Heart left ventricle (tissue), 13 donors: ENCODE measurements around the gene NXT2.

ENCODE experiments used
- POLR2A ChIP-seq, 2 donors: fragments of 450-650 bp; IDR thresholded peaks; one replicate each; pipeline ENCODE4 v1.6.1; 2017; ENCODE audit warnings: antibody characterized with exemption in 2 of 2, mild to moderate bottlenecking in 2 of 2, moderate library complexity in 2 of 2
- TF ChIP-seq, protein P1 (sequence below), 12 donors: fragments of 200-600 bp; sonication (generic) in 4 of 12; IDR thresholded peaks; one replicate each; pipeline versions ENCODE4 v1.5.0 to v1.8.0; 2018 to 2022; ENCODE audit warnings: antibody characterized with exemption in 12 of 12, mild to moderate bottlenecking in 5 of 12
- donor health status: ischemic (EF 13 %, LVEDD 7.1; RV severe dilation, severe dysfunction).
- donor health status: DM: no; HTN: yes; CAD: no.
- donor health status: DM: no; HTN: no; CAD: no.
- donor health status: ischemic (EF 25% LVEDD 6.9; RV normal size, moderate dysfunction).
- donor health status: ischemic (EF 25% LVEDD 5.7; RV mildly dilated, moderate dysfunction).
- donor health status: ischemic (EF 35%, LVEDD 5.7; RV mildly dilated, moderate dysfunction).
- donor health status: nonischemic (EF 11% LVEDD 7.7; RV severe dilation, severe dysfunction).
- donor health status: DM: yes; HTN: yes; CAD: no.
- donor health status: PGD.
- donor health status: ischemic (EF 29% LVEDD 5.4; RV normal size, mild dysfunction).
- donor health status: nonischemic (EF 23%, LVEDD 6.1; RV moderate dilation, normal function).

GRCh38 chrX:109508915-109509314 is 27.7 kb upstream of the NXT2 start:
- TF ChIP-seq, protein P1, sequence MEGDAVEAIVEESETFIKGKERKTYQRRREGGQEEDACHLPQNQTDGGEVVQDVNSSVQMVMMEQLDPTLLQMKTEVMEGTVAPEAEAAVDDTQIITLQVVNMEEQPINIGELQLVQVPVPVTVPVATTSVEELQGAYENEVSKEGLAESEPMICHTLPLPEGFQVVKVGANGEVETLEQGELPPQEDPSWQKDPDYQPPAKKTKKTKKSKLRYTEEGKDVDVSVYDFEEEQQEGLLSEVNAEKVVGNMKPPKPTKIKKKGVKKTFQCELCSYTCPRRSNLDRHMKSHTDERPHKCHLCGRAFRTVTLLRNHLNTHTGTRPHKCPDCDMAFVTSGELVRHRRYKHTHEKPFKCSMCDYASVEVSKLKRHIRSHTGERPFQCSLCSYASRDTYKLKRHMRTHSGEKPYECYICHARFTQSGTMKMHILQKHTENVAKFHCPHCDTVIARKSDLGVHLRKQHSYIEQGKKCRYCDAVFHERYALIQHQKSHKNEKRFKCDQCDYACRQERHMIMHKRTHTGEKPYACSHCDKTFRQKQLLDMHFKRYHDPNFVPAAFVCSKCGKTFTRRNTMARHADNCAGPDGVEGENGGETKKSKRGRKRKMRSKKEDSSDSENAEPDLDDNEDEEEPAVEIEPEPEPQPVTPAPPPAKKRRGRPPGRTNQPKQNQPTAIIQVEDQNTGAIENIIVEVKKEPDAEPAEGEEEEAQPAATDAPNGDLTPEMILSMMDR (IDR thresholded peaks at IDR 0.05), result peak in 1 of 12 donors; percentile 10
- no peak for TF ChIP-seq POLR2A (IDR thresholded peaks at IDR 0.05)
